GM12878 (cell line): Measurements from ENCODE around the gene TAS2R41.

ENCODE experiments used
- BRCA1 ChIP-seq: IDR thresholded peaks from 2 replicates; pipeline ENCODE4 v1.6.1; 2011; ENCODE audit warnings: low read depth, low read length, improper control_type of control experiment
- CTCF ChIP-seq, 3 experiments: IDR thresholded peaks in 2 of 3; conservative IDR thresholded peaks in 1 of 3; 2 replicates each; pipeline ENCODE4 v1.5.1; 2011; ENCODE audit warnings: low read depth in 3 of 3, low read length in 3 of 3, mild to moderate bottlenecking in 3 of 3, control low read depth in 2 of 3, moderate library complexity in 2 of 3, inconsistent platforms in 1 of 3, mixed read lengths in 1 of 3; ENCODE audit not compliant: control insufficient read depth in 2 of 3, insufficient read depth in 1 of 3; ENCODE audit errors: extremely low read depth in 1 of 3
- EZH2 ChIP-seq: IDR thresholded peaks from 2 replicates; pipeline ENCODE4 v1.6.1; 2012; ENCODE audit warnings: low read depth, mild to moderate bottlenecking, control low read depth, inconsistent platforms, low read length, borderline replicate concordance; ENCODE audit not compliant: control insufficient read depth
- MAX ChIP-seq: IDR thresholded peaks from 2 replicates; pipeline ENCODE4 v1.6.1; 2012; ENCODE audit warnings: low read depth, low read length, improper control_type of control experiment
- POLR2AphosphoS5 ChIP-seq: IDR thresholded peaks from 2 replicates; pipeline ENCODE4 v1.6.1; 2011; ENCODE audit warnings: mild to moderate bottlenecking, low read length, inconsistent platforms
- RCOR1 ChIP-seq: conservative IDR thresholded peaks from 2 replicates; pipeline ENCODE4 v1.6.1; 2012; ENCODE audit warnings: low read depth, low read length, improper control_type of control experiment
- SP1 ChIP-seq: IDR thresholded peaks from one replicate; pipeline ENCODE4 v1.6.1; 2011; ENCODE audit warnings: low read depth, low read length
- ZNF274 ChIP-seq: IDR thresholded peaks from one replicate; pipeline ENCODE4 v1.8.0; 2011; ENCODE audit not compliant: insufficient read length, insufficient read depth

- TF ChIP-seq BRCA1, result no peak
- no peak for TF ChIP-seq MAX
- TF ChIP-seq EZH2, result no peak
- no peak for TF ChIP-seq RCOR1
- no peak for TF ChIP-seq ZNF274
- TF ChIP-seq CTCF (IDR thresholded peaks at IDR 0.05 in 2 of 3, conservative IDR thresholded peaks at IDR 0.05 in 1 of 3; ENCODE audit: control insufficient read depth in 2 of 3, extremely low read depth in 1 of 3, insufficient read depth in 1 of 3, low read depth in 3 of 3, low read length in 3 of 3), result no peak
- no peak for TF ChIP-seq POLR2AphosphoS5
- no peak for TF ChIP-seq SP1
These were observed 32.9 kb upstream of the TAS2R41 start for GRCh38 chr7:143444785-143445184.
